Body of pancreas (tissue), 4 donors: Measurements from ENCODE around the gene PTP4A2. TPM values are rescaled to one million over a fixed set of nuclear protein-coding genes. Genes with fewer than 3 reads are reported as not detected.

Experiments used
- ATAC-seq: fragments of 150-250 bp; one replicate; pipeline ENCODE4 v1.9.1; 2016
- DNase-seq, 4 donors: peaks; one replicate each; pipeline ENCODE4 v3.0.0-alpha.2; 2019
- H3K27ac ChIP-seq, 4 donors: fragments of 200-600 bp; sonication (generic); 1 replicate in 3 of 4; 2 replicates in 1 of 4; pipeline versions ENCODE4 v1.5.1 to v1.6.1; 2016 to 2019; ENCODE audit warnings: mild to moderate bottlenecking in 1 of 4, mixed read lengths in 1 of 4, moderate library complexity in 1 of 4
- H3K27me3 ChIP-seq, 2 donors: fragments of 200-600 bp; sonication (generic); one replicate each; pipeline ENCODE4 v1.6.0; 2016; ENCODE audit warnings: mild to moderate bottlenecking in 1 of 2
- H3K36me3 ChIP-seq, 2 donors: fragments of 200-600 bp; sonication (generic); replicated peaks in 1 of 2; 2 replicates each; pipeline ENCODE4 v1.5.1; 2016; ENCODE audit warnings: low read depth in 2 of 2; ENCODE audit not compliant: insufficient read depth in 1 of 2
- H3K4me1 ChIP-seq: fragments of 200-600 bp; sonication (generic); one replicate; pipeline ENCODE4 v1.6.0; 2016
- H3K4me3 ChIP-seq, 2 donors: fragments of 200-600 bp; sonication (generic); 1 replicate in 1 of 2; 2 replicates in 1 of 2; pipeline ENCODE4 v1.5.1; 2016 to 2019
- H3K9me3 ChIP-seq, 3 donors: fragments of 200-600 bp; sonication (generic); 1 replicate in 2 of 3; 2 replicates in 1 of 3; pipeline ENCODE4 v1.5.1; 2016
- POLR2A ChIP-seq, 3 donors: fragments of 450-650 bp; IDR thresholded peaks; one replicate each; pipeline ENCODE4 v1.6.1; 2016; ENCODE audit warnings: antibody characterized with exemption in 3 of 3, mild to moderate bottlenecking in 2 of 3
- WGBS, 2 donors: methylation state at CpG; one replicate each; pipeline ENCODE4 v1.1.5; 2017; 5-methylcytosine and 5-hydroxymethylcytosine counted together
- intact Hi-C: fragments of 100-400 bp; cut with DNase I; formaldehyde crosslinking; loops from one replicate; pipeline ENCODE4 v1.15.1; 2023
- total RNA-seq, 2 donors: library from RNA; depleted of rRNA; stranded (reverse); fragments of >200 nt; gene quantifications; one replicate each; pipeline ENCODE4 v1.1.0, GENCODE V29; 2016
- TF ChIP-seq, protein P1 (sequence below), 7 experiments: fragments of 450-650 bp in 4 of 7; fragments of 200-600 bp in 3 of 7; sonication (generic) in 3 of 7; IDR thresholded peaks; one replicate each; pipeline ENCODE4 v1.5.1; 2016 to 2019; ENCODE audit warnings: antibody characterized with exemption in 7 of 7

The PTP4A2 gene
- total RNA-seq, 2 donors from 2014 or later = 79.6 to 103 TPM

DNA sequence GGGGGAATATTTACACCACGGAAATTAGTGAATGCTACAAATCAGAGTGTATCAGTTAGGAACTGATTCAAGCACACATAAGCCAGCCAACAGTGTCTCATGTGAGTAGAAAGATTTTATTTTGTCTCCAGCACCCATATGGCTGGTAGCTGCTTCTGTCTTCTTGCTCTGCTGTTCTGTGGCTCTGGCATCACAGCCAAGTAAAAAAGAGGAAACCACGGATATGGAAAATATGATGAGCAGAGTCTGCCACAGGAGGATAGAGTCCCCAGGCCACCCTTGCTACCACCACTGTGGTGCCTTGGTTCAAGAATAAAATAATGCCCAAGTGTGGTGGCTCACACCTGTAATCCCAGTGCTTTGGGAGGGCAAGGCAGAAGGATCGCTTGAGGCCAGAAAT lies 68.7 kb downstream of the PTP4A2 start:
- no peak overlapping the region for H3K27ac ChIP-seq
- intact Hi-C loops = no loop called here
- no peaks in the 10 kb centered on the region for H3K36me3 ChIP-seq
- no peaks in the 10 kb centered on the region for H3K27me3 ChIP-seq
- H3K4me3 ChIP-seq = no peak overlapping the region
- H3K9me3 ChIP-seq = no peaks in the 10 kb centered on the region
- H3K4me1 ChIP-seq = no peaks in the 10 kb centered on the region
- TF ChIP-seq, protein P1, sequence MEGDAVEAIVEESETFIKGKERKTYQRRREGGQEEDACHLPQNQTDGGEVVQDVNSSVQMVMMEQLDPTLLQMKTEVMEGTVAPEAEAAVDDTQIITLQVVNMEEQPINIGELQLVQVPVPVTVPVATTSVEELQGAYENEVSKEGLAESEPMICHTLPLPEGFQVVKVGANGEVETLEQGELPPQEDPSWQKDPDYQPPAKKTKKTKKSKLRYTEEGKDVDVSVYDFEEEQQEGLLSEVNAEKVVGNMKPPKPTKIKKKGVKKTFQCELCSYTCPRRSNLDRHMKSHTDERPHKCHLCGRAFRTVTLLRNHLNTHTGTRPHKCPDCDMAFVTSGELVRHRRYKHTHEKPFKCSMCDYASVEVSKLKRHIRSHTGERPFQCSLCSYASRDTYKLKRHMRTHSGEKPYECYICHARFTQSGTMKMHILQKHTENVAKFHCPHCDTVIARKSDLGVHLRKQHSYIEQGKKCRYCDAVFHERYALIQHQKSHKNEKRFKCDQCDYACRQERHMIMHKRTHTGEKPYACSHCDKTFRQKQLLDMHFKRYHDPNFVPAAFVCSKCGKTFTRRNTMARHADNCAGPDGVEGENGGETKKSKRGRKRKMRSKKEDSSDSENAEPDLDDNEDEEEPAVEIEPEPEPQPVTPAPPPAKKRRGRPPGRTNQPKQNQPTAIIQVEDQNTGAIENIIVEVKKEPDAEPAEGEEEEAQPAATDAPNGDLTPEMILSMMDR (IDR thresholded peaks at IDR 0.05) = no peak
- no peak for TF ChIP-seq POLR2A (IDR thresholded peaks at IDR 0.05)
- ATAC-seq (no peak), DNase-seq (no peak)
- 59 to 65% methylated on average over 3 of the region's 3 CpGs for WGBS, 2 donors

DNA sequence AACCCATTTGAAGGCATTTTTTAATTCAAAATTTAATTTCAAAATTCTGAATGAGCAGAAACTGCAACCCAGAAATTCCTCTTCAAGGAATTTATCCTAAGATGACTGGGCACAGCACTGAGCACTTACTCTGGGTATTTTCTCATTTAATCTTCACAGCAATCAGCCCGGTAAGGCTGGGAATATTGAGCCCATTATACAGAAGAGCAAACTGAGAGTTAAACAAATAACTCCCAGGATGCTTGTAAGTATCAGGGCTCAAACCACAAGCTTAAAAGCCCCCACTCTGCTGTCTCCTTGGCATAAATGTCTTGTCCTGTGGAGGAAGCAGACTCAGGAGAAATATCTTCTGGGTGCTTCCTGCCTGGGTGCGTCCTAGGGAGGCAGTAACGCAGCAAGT lies 69.3 kb downstream of the PTP4A2 start:
- Histone ChIP-seq H3K9me3 (no peaks in the 10 kb centered on the region), H3K27ac (no peak overlapping the region), H3K4me3 (no peak overlapping the region), H3K27me3 (no peaks in the 10 kb centered on the region), H3K36me3 (no peaks in the 10 kb centered on the region), H3K4me1 (no peaks in the 10 kb centered on the region)
- no peak for ATAC-seq
- DNase-seq = no peak
- TF ChIP-seq, protein P1 (IDR thresholded peaks at IDR 0.05) = no peak
- TF ChIP-seq POLR2A (IDR thresholded peaks at IDR 0.05) = no peak
- WGBS, 2 donors = 86 to 88% methylated on average over 3 of the region's 3 CpGs
- intact Hi-C loops = no loop called here

DNA sequence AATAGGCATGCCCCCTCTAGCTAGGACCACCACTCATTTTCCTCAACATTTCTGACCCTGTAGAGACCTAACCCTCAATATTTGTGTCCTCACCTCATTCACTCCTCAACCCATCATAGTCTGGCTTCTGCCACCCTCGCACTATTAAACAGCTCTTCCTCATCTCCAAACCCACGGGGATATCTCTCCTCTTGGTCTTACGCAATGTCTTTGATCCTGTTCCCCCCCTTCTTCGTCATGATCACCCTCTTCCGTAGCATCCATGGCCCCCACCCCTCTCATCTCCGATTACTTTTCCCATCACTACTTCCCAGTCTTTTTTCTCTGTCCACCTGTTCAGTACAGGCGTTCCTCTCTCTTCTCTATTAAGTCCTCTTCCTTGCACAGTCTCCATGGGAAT lies 70.6 kb downstream of the PTP4A2 start:
- Histone ChIP-seq H3K4me3 (no peak overlapping the region), H3K27ac (no peak overlapping the region), H3K36me3 (no peaks in the 10 kb centered on the region), H3K27me3 (no peaks in the 10 kb centered on the region), H3K4me1 (no peaks in the 10 kb centered on the region), H3K9me3 (no peaks in the 10 kb centered on the region)
- TF ChIP-seq, protein P1 (IDR thresholded peaks at IDR 0.05) = no peak
- no peak for TF ChIP-seq POLR2A (IDR thresholded peaks at IDR 0.05)
- WGBS, 2 donors = 78 to 83% methylated on average over 7 of the region's 7 CpGs
- ATAC-seq (no peak), DNase-seq (no peak)
- intact Hi-C loops = no loop called here

- H3K4me1 ChIP-seq = no peaks in the 10 kb centered on the region
- ATAC-seq (no peak), DNase-seq (no peak)
- H3K9me3 ChIP-seq = no peaks in the 10 kb centered on the region
- no peaks in the 10 kb centered on the region for H3K27me3 ChIP-seq
- WGBS, 2 donors = 72% methylated on average over 5 of the region's 5 CpGs
- intact Hi-C loops = no loop called here
- H3K36me3 ChIP-seq = no peaks in the 10 kb centered on the region
- H3K4me3 ChIP-seq = no peak overlapping the region
- no peak for TF ChIP-seq POLR2A (IDR thresholded peaks at IDR 0.05)
- TF ChIP-seq, protein P1 (IDR thresholded peaks at IDR 0.05) = no peak
- H3K27ac ChIP-seq = no peak overlapping the region
Measured at GRCh38 chr1:31866450-31867032, 71.6 kb downstream of the PTP4A2 start.

- no peaks in the 10 kb centered on the region for H3K4me1 ChIP-seq
- DNase-seq (no peak), ATAC-seq (no peak)
- H3K4me3 ChIP-seq = no peak overlapping the region
- WGBS, 2 donors = 89 to 92% methylated on average over 11 of the region's 11 CpGs
- H3K9me3 ChIP-seq = no peaks in the 10 kb centered on the region
- TF ChIP-seq, protein P1 (IDR thresholded peaks at IDR 0.05) = no peak
- no peak for TF ChIP-seq POLR2A (IDR thresholded peaks at IDR 0.05)
- H3K36me3 ChIP-seq = no peaks in the 10 kb centered on the region
- intact Hi-C loops = no loop called here
- no peak overlapping the region for H3K27ac ChIP-seq
- no peaks in the 10 kb centered on the region for H3K27me3 ChIP-seq
Measured at GRCh38 chr1:31865728-31866449, 72.3 kb downstream of the PTP4A2 start.
